ENCODE data around the gene STK16.
A peak's percentile ranks its signal among the peaks of the same experiment; 100 is the strongest.
"Not testable (repeated sequence)": the region's sequence is repeated elsewhere in the genome, so short reads cannot be mapped to it uniquely, and the experiment has no call there.

Gene STK16

DNA sequence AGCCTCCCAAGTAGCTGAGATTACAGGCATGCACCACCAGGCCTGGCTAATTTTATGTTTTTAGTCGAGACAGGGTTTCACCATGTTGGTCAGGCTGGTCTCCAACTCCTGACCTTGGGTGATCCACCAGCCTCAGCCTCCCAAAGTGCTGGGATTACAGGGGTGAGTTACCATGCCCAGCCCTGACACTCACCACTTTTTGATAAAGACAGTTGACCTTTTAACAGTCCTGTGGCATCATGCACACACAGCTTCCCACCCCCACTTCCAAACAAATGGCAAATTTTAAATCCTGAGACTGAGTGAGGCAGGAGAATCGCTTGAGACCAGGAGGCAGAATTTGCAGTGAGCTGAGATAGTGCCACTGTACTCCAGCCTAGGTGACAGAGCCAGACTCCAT, 27.7 kb downstream of the STK16 start:
- no peak for DNase-seq

GRCh38 chr2:219273937-219274336, 28.7 kb downstream of the STK16 start:
- DNase-seq, result no peak

GRCh38 chr2:219274361-219274921, 29.2 kb downstream of the STK16 start:
- DNase-seq, result no peak

DNA sequence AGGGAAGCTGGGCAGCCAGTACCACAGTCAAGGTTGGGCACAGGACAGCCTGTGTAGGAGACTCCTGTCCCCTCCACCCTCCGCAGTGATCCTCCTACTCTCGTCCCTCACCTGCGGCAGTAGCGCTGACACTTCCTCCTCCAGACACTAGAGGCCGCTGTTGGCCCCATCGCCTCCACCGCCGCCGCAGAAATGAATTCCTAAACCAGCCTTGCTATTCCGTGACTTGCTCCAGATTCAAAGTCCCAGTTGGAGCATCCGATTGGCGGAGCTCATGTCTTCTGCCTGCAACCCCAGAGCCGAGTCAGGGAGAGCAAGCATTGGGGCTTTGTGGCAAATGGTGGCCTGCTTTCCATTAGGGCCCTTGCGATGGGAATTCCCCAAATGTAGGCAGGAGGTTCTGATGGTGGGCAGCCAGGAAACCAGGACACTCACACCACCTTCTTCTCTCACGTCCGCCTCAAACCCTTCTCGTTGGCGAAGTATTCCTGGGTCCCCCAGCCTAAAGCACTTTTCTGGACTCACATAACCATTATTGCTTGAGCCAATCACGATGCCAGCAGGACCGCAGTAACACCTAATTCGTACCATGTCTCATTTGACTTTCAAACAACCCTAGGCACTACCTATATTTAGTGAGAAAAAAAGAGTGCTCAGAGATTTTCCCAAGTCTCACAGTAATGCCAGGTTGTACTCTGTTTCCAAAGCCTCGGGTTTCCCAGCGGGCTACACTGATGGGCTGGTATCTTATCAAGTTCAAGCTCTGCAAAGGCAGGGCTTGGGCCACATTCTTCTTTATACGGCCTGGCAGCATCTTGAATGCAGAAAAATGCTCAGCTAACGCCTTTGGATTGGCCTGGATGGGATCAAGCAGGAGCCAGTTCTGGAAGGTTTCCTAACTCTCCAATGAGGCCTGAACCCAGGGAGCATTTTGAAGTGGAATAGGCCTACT, 32.7 kb downstream of the STK16 start:
- DNase-seq, result peak; percentile 69

GRCh38 chr2:219278655-219279150, 33.4 kb downstream of the STK16 start:
- DNase-seq, result no peak

DNA sequence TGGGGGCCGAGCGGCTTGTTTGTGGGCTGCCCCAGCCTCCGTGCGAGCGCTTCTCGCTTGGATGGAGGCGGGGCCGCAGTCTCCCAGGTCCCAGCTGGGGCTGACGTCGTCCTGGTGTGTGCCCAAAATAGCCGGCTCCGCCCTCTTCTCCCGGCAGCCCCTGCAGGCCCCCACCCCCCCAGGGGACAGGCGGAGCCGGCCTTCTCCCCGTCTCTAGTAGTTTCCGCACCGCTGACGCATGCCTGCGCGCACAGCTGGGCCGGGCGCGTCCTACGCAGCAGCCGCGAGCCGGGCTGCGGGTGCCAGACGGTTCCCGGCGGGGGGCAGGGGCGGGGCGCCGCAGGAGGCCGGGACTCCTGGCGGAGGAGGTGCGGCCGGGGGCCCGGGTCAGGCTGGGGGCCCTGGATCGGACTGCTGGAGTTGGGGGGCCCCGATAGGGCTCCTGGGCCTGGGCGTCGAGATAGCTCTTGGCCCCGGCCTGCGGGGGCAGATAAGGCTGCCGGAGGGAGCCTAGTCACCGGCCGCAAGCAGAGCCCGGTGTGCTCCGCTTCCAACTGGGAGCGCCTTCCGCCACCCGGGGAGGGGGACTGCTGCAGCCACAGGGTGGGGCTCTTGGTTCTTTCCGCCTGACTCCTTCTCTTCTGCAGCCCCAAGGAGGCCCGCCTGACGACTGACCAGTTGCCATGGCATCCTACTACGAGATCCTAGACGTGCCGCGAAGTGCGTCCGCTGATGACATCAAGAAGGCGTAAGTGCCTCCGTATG, 34.1 kb downstream of the STK16 start, which contains the start of gene DNAJB2:
DNAJB2 (plus strand) TSS at position 216 of the 765 bp plus-strand sequence; CDS start at position 684, 468 bp downstream.
- peak; percentile 98 for DNase-seq

DNA sequence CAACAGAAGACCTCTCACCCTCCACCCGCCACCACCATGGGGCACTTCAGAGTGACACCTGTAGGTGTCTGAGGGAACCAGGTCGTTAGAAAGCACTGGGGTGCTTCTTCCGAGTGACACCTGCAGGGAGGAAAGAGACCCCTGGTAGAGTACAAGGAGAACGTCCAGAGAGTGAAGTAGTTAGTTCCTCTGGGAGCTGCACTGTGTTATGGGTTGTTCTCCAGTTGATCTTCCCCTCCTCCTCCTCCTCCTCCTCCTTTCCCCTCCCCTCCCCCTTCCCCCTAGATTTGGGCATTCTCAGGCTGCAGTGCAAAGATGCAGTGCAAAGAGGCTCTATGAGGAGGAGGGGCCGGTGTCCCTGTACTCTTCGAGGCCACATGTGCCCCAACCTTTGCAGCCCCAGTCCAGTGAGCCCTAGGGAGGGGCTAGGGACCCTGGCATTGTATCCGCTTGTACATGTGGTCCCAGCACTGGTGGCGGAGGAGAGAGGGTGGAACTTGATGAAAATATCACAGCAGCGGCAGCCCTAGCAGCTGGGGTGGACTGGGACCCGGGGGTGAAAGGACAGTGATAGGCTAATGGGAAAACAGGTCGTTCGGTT, 34.7 kb downstream of the STK16 start:
- no peak for DNase-seq

- no peak for DNase-seq
Observed at GRCh38 chr2:219280651-219281050, 35.4 kb downstream of the STK16 start.

DNA sequence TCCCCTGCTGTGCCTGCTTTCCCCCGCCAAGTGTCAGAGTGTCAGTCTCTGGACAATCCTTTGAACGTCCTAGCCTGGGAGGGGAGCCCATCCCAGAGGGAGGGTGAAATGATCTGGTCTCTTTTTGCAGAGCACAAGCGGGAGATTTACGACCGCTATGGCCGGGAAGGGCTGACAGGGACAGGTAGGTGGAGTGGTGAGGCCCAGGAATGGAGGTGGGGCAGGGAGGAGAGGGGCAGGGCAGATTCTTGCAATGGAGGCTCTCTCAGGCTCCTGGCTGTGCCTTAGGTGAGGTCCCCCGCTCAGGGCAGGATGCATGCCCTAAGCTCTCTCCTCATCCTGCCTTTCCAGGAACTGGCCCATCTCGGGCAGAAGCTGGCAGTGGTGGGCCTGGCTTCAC, 36.3 kb downstream of the STK16 start:
- no peak for DNase-seq

DNA sequence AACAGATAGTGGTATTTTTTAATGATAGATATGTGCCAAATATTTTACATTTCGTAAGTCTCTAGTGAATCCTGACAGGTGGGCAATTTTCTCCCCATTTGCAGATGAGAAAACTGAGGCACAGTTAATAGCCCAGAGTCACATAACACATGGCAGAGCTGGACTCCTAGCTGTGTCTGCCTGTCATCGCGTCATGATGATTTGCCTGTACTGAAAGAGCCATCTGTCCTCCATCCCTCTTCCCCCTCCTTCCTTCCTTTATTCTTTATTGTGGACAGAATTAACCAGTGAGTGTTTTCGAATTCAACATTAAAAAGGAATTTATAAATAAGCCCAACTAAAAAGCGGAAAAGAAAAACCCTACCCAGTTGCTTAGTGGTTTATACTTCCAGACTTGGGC, 37.1 kb downstream of the STK16 start:
- no peak for DNase-seq

DNA sequence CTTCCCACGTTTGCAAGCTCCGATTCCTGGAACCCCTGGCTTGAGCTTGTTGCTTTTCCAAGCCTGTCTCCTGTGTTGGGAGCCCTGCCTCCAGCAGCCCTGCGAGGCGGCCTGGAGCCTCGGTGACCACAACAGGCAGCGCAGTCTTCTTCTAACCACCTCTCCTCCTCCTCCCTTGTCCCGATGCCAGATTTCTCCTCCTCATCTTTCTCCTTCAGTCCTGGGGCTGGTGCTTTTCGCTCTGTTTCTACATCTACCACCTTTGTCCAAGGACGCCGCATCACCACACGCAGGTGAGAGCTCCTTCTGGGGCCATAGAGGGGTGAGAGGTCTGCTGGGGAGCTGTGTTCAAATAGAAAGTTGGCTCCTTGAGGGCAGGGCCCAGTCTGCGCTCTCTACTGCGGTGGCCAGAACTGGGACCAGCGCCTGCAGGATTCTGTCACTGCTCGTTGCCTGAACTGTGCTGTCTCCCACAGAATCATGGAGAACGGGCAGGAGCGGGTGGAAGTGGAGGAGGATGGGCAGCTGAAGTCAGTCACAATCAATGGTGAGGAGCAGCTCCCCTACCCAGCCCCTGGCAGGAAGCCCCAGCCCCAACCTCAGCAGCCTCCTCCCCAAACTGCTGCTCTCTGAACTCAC, 37.8 kb downstream of the STK16 start:
- DNase-seq, result no peak

DNA sequence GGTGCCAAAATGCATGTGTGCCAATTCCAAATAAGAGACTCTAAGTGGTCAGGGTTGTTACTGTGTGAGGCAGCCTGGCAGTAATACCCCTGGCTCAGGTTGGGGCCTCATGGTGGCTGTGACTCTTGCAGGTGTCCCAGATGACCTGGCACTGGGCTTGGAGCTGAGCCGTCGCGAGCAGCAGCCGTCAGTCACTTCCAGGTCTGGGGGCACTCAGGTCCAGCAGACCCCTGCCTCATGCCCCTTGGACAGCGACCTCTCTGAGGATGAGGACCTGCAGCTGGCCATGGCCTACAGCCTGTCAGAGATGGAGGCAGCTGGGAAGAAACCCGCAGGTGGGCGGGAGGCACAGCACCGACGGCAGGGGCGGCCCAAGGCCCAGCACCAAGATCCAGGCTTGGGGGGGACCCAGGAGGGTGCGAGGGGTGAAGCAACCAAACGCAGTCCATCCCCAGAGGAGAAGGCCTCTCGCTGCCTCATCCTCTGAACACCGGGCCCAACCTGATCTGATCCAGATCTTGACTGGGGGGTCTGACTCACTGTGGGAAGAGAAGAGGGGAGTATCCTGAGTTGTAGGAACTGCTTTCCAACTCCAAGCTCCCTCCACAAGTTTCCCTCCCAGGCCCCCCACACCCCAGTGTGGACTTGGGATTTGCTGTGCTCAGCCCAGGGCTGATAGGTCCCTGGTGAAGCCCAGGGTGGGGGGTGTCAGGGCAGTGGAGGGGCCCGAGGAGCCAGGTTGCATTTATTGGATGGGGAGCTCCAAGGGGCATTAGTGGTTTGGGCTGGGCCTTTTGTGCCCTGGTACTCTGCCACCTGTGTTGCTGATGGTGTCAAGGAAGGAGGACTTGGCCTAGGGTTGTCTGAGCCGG, 39.5 kb downstream of the STK16 start:
- no peak for DNase-seq

DNA sequence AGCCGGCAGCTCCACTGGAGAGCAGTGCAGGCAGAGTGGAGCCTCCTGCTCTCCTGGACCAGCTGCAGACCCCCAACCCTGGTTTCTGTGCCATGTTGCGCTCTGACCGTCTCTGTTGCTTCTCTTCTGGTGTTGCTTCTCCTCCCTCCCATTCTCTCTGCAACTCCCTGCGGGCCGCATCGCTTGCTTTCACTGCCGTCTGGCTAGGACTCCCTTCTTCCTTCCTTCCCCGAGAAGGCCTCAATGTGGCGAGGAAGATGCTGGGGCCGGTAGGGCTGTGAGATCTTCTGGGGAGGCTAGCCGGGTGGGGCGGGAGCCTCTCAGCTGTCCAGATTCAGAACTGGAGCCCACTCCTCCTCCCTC, 40.1 kb downstream of the STK16 start:
- no peak for DNase-seq

GRCh38 chr2:219285894-219286425, 40.7 kb downstream of the STK16 start:
- DNase-seq, result no peak

GRCh38 chr2:219286436-219287115, 41.3 kb downstream of the STK16 start:
- no peak for DNase-seq

GRCh38 chr2:219287116-219287440, 41.8 kb downstream of the STK16 start:
- DNase-seq, result not testable (repeated sequence)

- no peak for DNase-seq
Observed at GRCh38 chr2:219287580-219288265, 42.4 kb downstream of the STK16 start.

- no peak for DNase-seq
Observed at GRCh38 chr2:219289195-219289536, 43.9 kb downstream of the STK16 start.

DNA sequence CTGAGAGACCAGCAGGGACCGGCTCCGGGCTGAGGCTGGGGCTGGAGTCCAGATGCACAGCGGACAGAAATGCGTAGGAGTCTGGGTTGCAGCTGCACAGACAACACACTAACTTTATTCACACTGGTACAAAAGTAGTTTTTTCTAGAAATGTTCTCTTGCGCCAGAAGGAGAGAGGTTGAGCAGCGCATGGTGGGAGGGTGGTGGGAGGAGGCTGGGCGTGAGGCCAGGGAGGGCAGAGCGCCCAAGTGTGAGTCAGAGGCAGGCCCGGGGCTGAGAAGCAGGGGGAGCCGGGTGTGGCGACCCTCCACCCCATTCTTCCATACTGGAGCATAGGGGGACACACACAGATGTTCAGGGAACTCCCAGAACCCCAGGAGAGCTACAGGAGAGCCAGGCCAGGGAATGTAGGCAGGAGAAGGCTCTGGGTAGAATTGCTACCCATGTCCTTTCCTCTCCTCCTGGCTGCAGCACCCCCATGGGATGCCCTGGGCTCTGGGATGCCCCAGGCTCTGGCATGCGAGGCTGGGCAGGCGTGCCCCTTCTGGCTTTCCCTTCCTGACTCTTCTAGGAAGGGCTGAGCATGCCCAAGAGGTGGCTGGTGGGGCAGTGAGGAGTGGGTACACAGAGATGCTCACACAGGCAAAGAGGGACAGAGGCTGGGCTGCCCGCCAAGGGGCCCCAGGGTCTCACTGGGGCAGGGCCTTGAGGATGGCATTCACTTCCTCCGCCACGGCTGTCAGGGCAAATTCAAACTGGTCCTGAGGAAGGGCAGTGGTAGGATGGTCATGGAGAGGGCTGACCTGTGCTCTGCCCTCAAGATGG, 44.5 kb downstream of the STK16 start:
- DNase-seq, result no peak
